ENCODE results near the gene SIRT3.
A peak's percentile ranks its signal among the peaks of the same experiment; 100 is the strongest.

SIRT3 gene

GRCh38 chr11:276219-276618 lies 40.1 kb upstream of the SIRT3 start:
- DNase-seq (ENCODE audit: low spot score) = no peak
- TF ChIP-seq CTCF (IDR thresholded peaks at IDR 0.05; ENCODE audit: extremely low read depth, missing control alignments) = no peak

GRCh38 chr11:272931-273198 lies 36.7 kb upstream of the SIRT3 start:
- no peak for DNase-seq (ENCODE audit: low spot score)
- TF ChIP-seq CTCF (IDR thresholded peaks at IDR 0.05; ENCODE audit: extremely low read depth, missing control alignments) = no peak

- no peak for TF ChIP-seq CTCF (IDR thresholded peaks at IDR 0.05; ENCODE audit: extremely low read depth, missing control alignments)
- no peak for DNase-seq (ENCODE audit: low spot score)
Measured at GRCh38 chr11:272195-272930, 36.2 kb upstream of the SIRT3 start.

- TF ChIP-seq CTCF (IDR thresholded peaks at IDR 0.05; ENCODE audit: extremely low read depth, missing control alignments) = no peak
- DNase-seq (ENCODE audit: low spot score) = no peak
Measured at GRCh38 chr11:271319-271715, 35.2 kb upstream of the SIRT3 start.

GRCh38 chr11:270451-271318 lies 34.5 kb upstream of the SIRT3 start:
- DNase-seq (ENCODE audit: low spot score) = no peak
- TF ChIP-seq CTCF (IDR thresholded peaks at IDR 0.05; ENCODE audit: extremely low read depth, missing control alignments) = no peak

GRCh38 chr11:269146-269890 lies 33.2 kb upstream of the SIRT3 start:
- peak; percentile 78 for DNase-seq (ENCODE audit: low spot score)
- TF ChIP-seq CTCF (IDR thresholded peaks at IDR 0.05; ENCODE audit: extremely low read depth, missing control alignments) = no peak

GRCh38 chr11:268716-269145 lies 32.6 kb upstream of the SIRT3 start:
- peak; percentile 52 for DNase-seq (ENCODE audit: low spot score)
- peak; percentile 21 for TF ChIP-seq CTCF (IDR thresholded peaks at IDR 0.05; ENCODE audit: extremely low read depth, missing control alignments)

Data from GM20000 (cell line).